ENCODE measurements around the gene LRRTM3. TPM values are rescaled to one million over a fixed set of nuclear protein-coding genes. Genes with fewer than 3 reads are reported as not detected.

LRRTM3 gene
- total RNA-seq, 1 experiment from 2014 or later: not detected

GRCh38 chr10:67022099-67022498, 96.3 kb downstream of the LRRTM3 start:
- DNase-seq (ENCODE audit: low read depth): no peak

- no peak for DNase-seq (ENCODE audit: low read depth)
Measured at GRCh38 chr10:67033878-67034277, 108.0 kb downstream of the LRRTM3 start.

GRCh38 chr10:67036808-67037207, 111.0 kb downstream of the LRRTM3 start:
- no peak for DNase-seq (ENCODE audit: low read depth)

GRCh38 chr10:67043041-67043440, 117.2 kb downstream of the LRRTM3 start:
- DNase-seq (ENCODE audit: low read depth): no peak

- no peak for DNase-seq (ENCODE audit: low read depth)
Measured at GRCh38 chr10:67045404-67045803, 119.6 kb downstream of the LRRTM3 start.

- no peak for DNase-seq (ENCODE audit: low read depth)
Measured at GRCh38 chr10:67046507-67046906, 120.7 kb downstream of the LRRTM3 start.

GRCh38 chr10:67049988-67050387, 124.2 kb downstream of the LRRTM3 start:
- DNase-seq (ENCODE audit: low read depth): no peak

GRCh38 chr10:67050415-67050814, 124.6 kb downstream of the LRRTM3 start:
- DNase-seq (ENCODE audit: low read depth): no peak

GRCh38 chr10:67072654-67073053, 146.8 kb downstream of the LRRTM3 start:
- DNase-seq (ENCODE audit: low read depth): no peak

GRCh38 chr10:67075491-67075971, 149.7 kb downstream of the LRRTM3 start:
- no peak for DNase-seq (ENCODE audit: low read depth)

- no peak for DNase-seq (ENCODE audit: low read depth)
Measured at GRCh38 chr10:67076144-67076543, 150.3 kb downstream of the LRRTM3 start.

GRCh38 chr10:67077376-67077775, 151.5 kb downstream of the LRRTM3 start:
- DNase-seq (ENCODE audit: low read depth): no peak

GRCh38 chr10:67079126-67079525, 153.3 kb downstream of the LRRTM3 start:
- no peak for DNase-seq (ENCODE audit: low read depth)

- DNase-seq (ENCODE audit: low read depth): no peak
Measured at GRCh38 chr10:67086327-67087134, 160.7 kb downstream of the LRRTM3 start.

GRCh38 chr10:67087135-67087425, 161.2 kb downstream of the LRRTM3 start:
- DNase-seq (ENCODE audit: low read depth): no peak

GRCh38 chr10:67088036-67088435, 162.2 kb downstream of the LRRTM3 start:
- no peak for DNase-seq (ENCODE audit: low read depth)

GRCh38 chr10:67095531-67095930, 169.7 kb downstream of the LRRTM3 start:
- DNase-seq (ENCODE audit: low read depth): no peak

- no peak for DNase-seq (ENCODE audit: low read depth)
Measured at GRCh38 chr10:67098461-67098860, 172.6 kb downstream of the LRRTM3 start.

- no peak for DNase-seq (ENCODE audit: low read depth)
Measured at GRCh38 chr10:67100951-67101350, 175.1 kb downstream of the LRRTM3 start.

GRCh38 chr10:67107670-67108069, 181.8 kb downstream of the LRRTM3 start:
- no peak for DNase-seq (ENCODE audit: low read depth)

- DNase-seq (ENCODE audit: low read depth): no peak
Measured at GRCh38 chr10:67110286-67110685, 184.4 kb downstream of the LRRTM3 start.

- DNase-seq (ENCODE audit: low read depth): no peak
Measured at GRCh38 chr10:67112765-67113164, 186.9 kb downstream of the LRRTM3 start.

- DNase-seq (ENCODE audit: low read depth): no peak
Measured at GRCh38 chr10:67114945-67115344, 189.1 kb downstream of the LRRTM3 start.

GRCh38 chr10:67115972-67116371, 190.1 kb downstream of the LRRTM3 start:
- DNase-seq (ENCODE audit: low read depth): no peak

Data from RPMI7951 (cell line).